Lung (tissue), 12 donors: Measurements from ENCODE around the gene MED12L. TPM values are rescaled to one million over a fixed set of nuclear protein-coding genes. Genes with fewer than 3 reads are reported as not detected.
A peak's percentile ranks its signal among the peaks of the same experiment; 100 is the strongest.

Source experiments
- ATAC-seq: fragments of 200-7000 bp; cut with Tn5 transposase; one replicate; pipeline ENCODE4 v1.9.1; 2020; ENCODE audit warnings: moderate number of reproducible peaks; ENCODE audit not compliant: insufficient read depth, low FRiP score
- DNase-seq, 3 donors: peaks; one replicate each; pipeline ENCODE4 v3.0.0-alpha.2; 2013 to 2017
- H3K27ac ChIP-seq, 2 donors: one replicate each; pipeline ENCODE4 v1.5.1; 2013; ENCODE audit warnings: mild to moderate bottlenecking in 2 of 2, moderate library complexity in 2 of 2, control low read depth in 1 of 2, inconsistent platforms in 1 of 2, low read depth in 1 of 2, low read length in 1 of 2
- H3K27me3 ChIP-seq, 3 donors: one replicate each; pipeline ENCODE4 v1.5.1; 2013; ENCODE audit warnings: low read length in 2 of 3; ENCODE audit not compliant: control insufficient read depth in 3 of 3, insufficient read depth in 3 of 3
- H3K36me3 ChIP-seq, 4 donors: one replicate each; pipeline ENCODE4 v1.5.1; 2013; ENCODE audit warnings: low read length in 4 of 4, mild to moderate bottlenecking in 1 of 4, moderate library complexity in 1 of 4; ENCODE audit not compliant: control insufficient read depth in 4 of 4, insufficient read depth in 4 of 4
- H3K4me1 ChIP-seq, 5 donors: one replicate each; pipeline ENCODE4 v1.5.1; 2013; ENCODE audit warnings: low read length in 5 of 5, mild to moderate bottlenecking in 2 of 5, moderate library complexity in 1 of 5; ENCODE audit not compliant: control insufficient read depth in 5 of 5, insufficient read depth in 5 of 5
- H3K4me3 ChIP-seq: one replicate; pipeline ENCODE4 v1.5.1; 2013; ENCODE audit warnings: mild to moderate bottlenecking, control low read depth, moderate library complexity
- H3K9ac ChIP-seq, 2 donors: one replicate each; pipeline ENCODE4 v1.5.1; 2013; ENCODE audit warnings: low read length in 2 of 2, control low read depth in 1 of 2; ENCODE audit not compliant: insufficient read depth in 1 of 2
- H3K9me3 ChIP-seq, 4 donors: one replicate each; pipeline ENCODE4 v1.5.1; 2013; ENCODE audit warnings: low read length in 3 of 4, mild to moderate bottlenecking in 1 of 4, moderate library complexity in 1 of 4; ENCODE audit not compliant: control insufficient read depth in 4 of 4, insufficient read depth in 3 of 4
- CTCF ChIP-seq: IDR thresholded peaks from 2 replicates; pipeline ENCODE4 v1.5.1; 2012; ENCODE audit warnings: mild to moderate bottlenecking; ENCODE audit errors: control extremely low read depth, extremely low read depth
- WGBS, 2 donors: extraction: QIAGEN DNeasy Blood & Tissue Kit; methylation state at CpG; one replicate each; pipeline ENCODE4 v1.1.7; 2013; 5-methylcytosine and 5-hydroxymethylcytosine counted together
- polyA plus RNA-seq, 2 donors: library from polyadenylated mRNA; stranded (reverse); fragments of 200-250 nt; gene quantifications; one replicate each; pipeline ENCODE4 v1.2.1, GENCODE V29; 2013
- total RNA-seq, 2 donors: library from RNA; depleted of rRNA in 1 of 2; stranded (reverse); fragments of >200 nt in 1 of 2; gene quantifications; one replicate each; pipeline ENCODE4 v1.2.1, GENCODE V29; 2014 to 2021
- donor health status: control.
- donor health status: control.
- donor health status: Bipolar disorder and iron deficiency.
- donor health status: healthy.
- donor health status: DM: yes; HTN: yes; CAD: no.

Gene MED12L
- total and polyA plus RNA-seq, 4 donors: 0.02 to 0.82 (median 0.30) TPM

GRCh38 chr3:151278230-151278629, 192.8 kb downstream of the MED12L start, which contains the start of gene P2RY14:
P2RY14 (minus strand) TSS chr3:151278542; CDS start chr3:151214316, 64,226 bp downstream.
- 18 to 44% methylated on average over 4 of the region's 4 CpGs for WGBS, 2 donors
- H3K9ac ChIP-seq: no peak within 1 kb of the TSS
- H3K4me1 ChIP-seq: no peaks in the 10 kb centered on the region
- ATAC-seq: no peak
- TF ChIP-seq CTCF: no peak
- H3K27ac ChIP-seq: no peak within 1 kb of the TSS
- DNase-seq: no peak
- H3K36me3 ChIP-seq: no peaks in the 10 kb centered on the region
- H3K4me3 ChIP-seq: no peak within 1 kb of the TSS
- no peaks in the 10 kb centered on the region for H3K27me3 ChIP-seq
- H3K9me3 ChIP-seq: no peaks in the 10 kb centered on the region

GRCh38 chr3:151281671-151282324, 196.3 kb downstream of the MED12L start:
- Histone ChIP-seq H3K27me3 (no peaks in the 10 kb centered on the region), H3K36me3 (no peaks in the 10 kb centered on the region), H3K4me1 (peaks cover 0 to 7% (median 0%) of the 10 kb centered on the region in 5 donors), H3K4me3 (no peak overlapping the region), H3K9ac (no peak overlapping the region), H3K9me3 (no peaks in the 10 kb centered on the region), H3K27ac (no peak overlapping the region)
- 83 to 91% methylated on average over 9 of the region's 9 CpGs for WGBS, 2 donors
- no peak for ATAC-seq
- TF ChIP-seq CTCF: no peak
- DNase-seq: no peak

GRCh38 chr3:151282921-151283320, 197.5 kb downstream of the MED12L start:
- ATAC-seq (peak; percentile 65), DNase-seq (peak in 2 of 3 donors; percentile 77 to 85)
- no peaks in the 10 kb centered on the region for H3K36me3 ChIP-seq
- H3K9me3 ChIP-seq: no peaks in the 10 kb centered on the region
- peaks cover 0 to 7% (median 0%) of the 10 kb centered on the region in 5 donors for H3K4me1 ChIP-seq
- TF ChIP-seq CTCF: peak; percentile 57
- H3K27me3 ChIP-seq: no peaks in the 10 kb centered on the region
- WGBS, 2 donors: 0 to 3% methylated on average over 1 of the region's 1 CpG
- H3K4me3 ChIP-seq: no peak overlapping the region
- no peak overlapping the region for H3K27ac ChIP-seq
- no peak overlapping the region for H3K9ac ChIP-seq
